Chondrocyte (in vitro differentiated cells): Measurements from ENCODE around the gene CPT1B. TPM values are rescaled to one million over a fixed set of nuclear protein-coding genes. Genes with fewer than 3 reads are reported as not detected.

Source experiments
- DNase-seq: peaks from one replicate; pipeline ENCODE4 v3.0.0; 2021; ENCODE audit warnings: mixed read lengths, low spot score
- H3K27ac Mint-ChIP-seq: one replicate; pipeline ENCODE4 v1.8.0; 2021; ENCODE audit warnings: mild to moderate bottlenecking, moderate library complexity, mixed read lengths; ENCODE audit not compliant: unreplicated experiment
- H3K27me3 Mint-ChIP-seq: 2 replicates; pipeline ENCODE4 v1.8.0; 2021; ENCODE audit warnings: low read depth, mixed read lengths
- H3K36me3 Mint-ChIP-seq: 2 replicates; pipeline ENCODE4 v1.8.0; 2021; ENCODE audit warnings: low read depth, mixed read lengths
- H3K4me1 Mint-ChIP-seq: 2 replicates; pipeline ENCODE4 v1.8.0; 2021; ENCODE audit warnings: low read depth, mild to moderate bottlenecking, mixed read lengths
- H3K4me3 Mint-ChIP-seq: one replicate; pipeline ENCODE4 v1.8.0; 2021; ENCODE audit warnings: mild to moderate bottlenecking, moderate library complexity, mixed read lengths; ENCODE audit not compliant: unreplicated experiment
- H3K9me3 Mint-ChIP-seq: 2 replicates; pipeline ENCODE4 v1.8.0; 2021; ENCODE audit warnings: low read depth, mixed read lengths
- total RNA-seq: library from RNA; stranded (reverse); gene quantifications from 3 replicates; pipeline ENCODE4 v1.2.1, GENCODE V29; 2021
- TF ChIP-seq, protein P1 (sequence below): fragments of 200-600 bp; sonication (generic); IDR thresholded peaks from 2 replicates; pipeline ENCODE4 v1.5.0; 2021; ENCODE audit warnings: antibody characterized with exemption, mild to moderate bottlenecking, moderate library complexity

CPT1B gene
- total RNA-seq, 1 donor from 2014 or later = 33.9 TPM

DNA sequence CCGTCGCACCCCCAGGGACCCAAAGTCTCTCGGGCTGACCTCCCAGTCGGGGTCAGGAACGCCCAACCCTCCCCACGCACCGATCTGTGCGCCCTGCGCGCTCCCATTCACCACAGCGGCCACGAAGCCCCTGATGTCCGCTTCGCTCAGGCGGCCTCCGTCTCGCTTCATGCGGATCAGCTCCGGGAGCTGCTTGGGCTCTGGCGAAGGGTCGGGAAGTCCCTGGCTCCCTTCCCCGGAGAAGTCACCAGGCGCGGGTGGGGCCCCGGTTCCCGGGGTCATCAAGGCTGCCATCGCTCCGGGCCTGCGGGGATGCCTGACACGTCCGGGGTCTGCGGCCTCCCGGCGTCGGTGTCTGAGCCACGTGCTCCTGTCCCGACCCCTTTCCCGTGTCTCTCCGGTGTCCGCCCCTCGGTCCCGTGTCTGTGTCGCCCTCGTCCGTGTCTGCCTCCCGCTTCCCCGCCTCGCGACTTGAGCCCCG is 48.8 kb downstream of the CPT1B start:
- Mint-ChIP-seq H3K4me1 (peaks cover 50% of the 10 kb centered on the region), H3K9me3 (no peaks in the 10 kb centered on the region), H3K27me3 (no peaks in the 10 kb centered on the region), H3K27ac (no peak overlapping the region), H3K36me3 (peaks cover 2% of the 10 kb centered on the region), H3K4me3 (peak overlapping the region; percentile 61)
- DNase-seq = peak; percentile 94
- TF ChIP-seq, protein P1, sequence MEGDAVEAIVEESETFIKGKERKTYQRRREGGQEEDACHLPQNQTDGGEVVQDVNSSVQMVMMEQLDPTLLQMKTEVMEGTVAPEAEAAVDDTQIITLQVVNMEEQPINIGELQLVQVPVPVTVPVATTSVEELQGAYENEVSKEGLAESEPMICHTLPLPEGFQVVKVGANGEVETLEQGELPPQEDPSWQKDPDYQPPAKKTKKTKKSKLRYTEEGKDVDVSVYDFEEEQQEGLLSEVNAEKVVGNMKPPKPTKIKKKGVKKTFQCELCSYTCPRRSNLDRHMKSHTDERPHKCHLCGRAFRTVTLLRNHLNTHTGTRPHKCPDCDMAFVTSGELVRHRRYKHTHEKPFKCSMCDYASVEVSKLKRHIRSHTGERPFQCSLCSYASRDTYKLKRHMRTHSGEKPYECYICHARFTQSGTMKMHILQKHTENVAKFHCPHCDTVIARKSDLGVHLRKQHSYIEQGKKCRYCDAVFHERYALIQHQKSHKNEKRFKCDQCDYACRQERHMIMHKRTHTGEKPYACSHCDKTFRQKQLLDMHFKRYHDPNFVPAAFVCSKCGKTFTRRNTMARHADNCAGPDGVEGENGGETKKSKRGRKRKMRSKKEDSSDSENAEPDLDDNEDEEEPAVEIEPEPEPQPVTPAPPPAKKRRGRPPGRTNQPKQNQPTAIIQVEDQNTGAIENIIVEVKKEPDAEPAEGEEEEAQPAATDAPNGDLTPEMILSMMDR = no peak

DNA sequence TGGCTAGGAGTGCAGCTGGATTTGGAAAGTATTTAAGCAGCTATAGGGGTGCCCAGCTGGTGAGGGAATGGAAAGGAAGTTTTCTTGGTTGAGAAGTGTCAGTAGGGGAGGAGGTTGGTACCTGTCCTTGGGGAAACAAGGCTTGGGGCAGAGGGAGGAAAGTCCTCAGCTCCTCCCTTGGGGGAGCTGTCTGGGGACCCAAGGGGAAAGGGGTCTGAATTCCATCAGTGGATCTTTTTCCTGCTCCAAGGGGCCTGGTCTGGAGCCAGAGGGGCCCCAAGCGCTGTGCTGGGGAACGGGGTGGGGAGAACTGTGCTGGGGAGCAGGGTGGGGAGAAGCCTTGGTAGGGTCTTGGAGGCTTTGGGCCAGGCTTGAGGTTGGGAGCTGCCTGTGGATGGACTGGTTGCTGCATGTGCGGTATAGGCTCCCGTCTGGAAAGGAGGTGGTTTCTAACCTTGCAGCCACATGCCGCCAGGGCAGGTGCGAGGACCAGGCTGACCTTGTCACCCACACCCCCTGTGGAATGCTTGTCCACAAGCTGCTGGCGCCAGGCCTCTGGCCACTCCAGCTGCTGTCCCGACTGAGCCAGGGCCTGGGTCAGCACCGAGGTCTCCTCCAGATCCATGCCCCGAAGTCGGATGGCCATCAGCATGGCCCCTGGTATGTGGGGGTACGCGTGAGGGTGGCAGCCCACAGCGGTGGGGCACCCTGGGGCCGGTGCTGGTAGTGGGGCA is 49.4 kb downstream of the CPT1B start:
- Mint-ChIP-seq H3K9me3 (no peaks in the 10 kb centered on the region), H3K4me1 (peaks cover 49% of the 10 kb centered on the region), H3K27me3 (no peaks in the 10 kb centered on the region), H3K4me3 (peak overlapping the region; percentile 49), H3K27ac (peak overlapping the region; percentile 27), H3K36me3 (peaks cover 3% of the 10 kb centered on the region)
- TF ChIP-seq, protein P1 = no peak
- no peak for DNase-seq

DNA sequence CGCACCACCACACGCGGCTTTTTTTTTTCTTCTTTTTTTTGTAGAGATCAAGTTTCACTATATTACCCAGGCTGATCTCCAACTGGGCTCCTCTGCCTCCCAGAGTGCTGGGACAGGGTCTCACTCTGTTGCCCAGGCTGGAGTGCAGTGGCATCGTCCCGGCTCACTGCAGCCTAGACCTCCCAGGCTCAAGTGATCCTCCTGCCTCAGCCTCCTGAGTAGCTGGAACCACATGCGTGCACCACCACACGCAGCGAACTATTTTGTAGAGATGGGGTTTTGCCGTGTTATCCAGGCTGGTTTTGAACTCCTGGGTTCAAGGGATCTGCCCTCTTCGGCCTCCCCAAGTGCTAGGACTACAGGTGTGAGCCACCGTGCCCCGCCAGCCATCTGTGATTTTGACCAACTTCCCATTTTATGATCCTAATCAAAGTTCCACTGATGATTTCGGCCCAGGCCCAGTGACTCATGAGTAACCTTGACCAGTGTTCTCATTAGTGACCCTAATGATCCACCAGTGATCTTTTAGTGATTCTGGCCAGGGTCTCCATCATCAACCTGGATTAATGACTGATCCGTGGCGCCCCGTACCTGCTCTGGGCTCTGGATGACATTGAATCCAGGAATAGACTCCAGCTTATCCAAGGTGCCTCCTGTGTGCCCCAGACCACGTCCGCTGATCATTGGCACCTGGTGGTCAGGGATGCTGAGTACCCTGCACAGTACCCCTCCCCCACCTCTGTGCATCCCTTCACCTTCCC is 50.1 kb downstream of the CPT1B start:
- H3K4me3 Mint-ChIP-seq = peak overlapping the region; percentile 70
- DNase-seq = no peak
- no peaks in the 10 kb centered on the region for H3K27me3 Mint-ChIP-seq
- no peaks in the 10 kb centered on the region for H3K9me3 Mint-ChIP-seq
- H3K36me3 Mint-ChIP-seq = peaks cover 3% of the 10 kb centered on the region
- TF ChIP-seq, protein P1 = no peak
- H3K27ac Mint-ChIP-seq = peak overlapping the region; percentile 92
- peaks cover 49% of the 10 kb centered on the region for H3K4me1 Mint-ChIP-seq

DNA sequence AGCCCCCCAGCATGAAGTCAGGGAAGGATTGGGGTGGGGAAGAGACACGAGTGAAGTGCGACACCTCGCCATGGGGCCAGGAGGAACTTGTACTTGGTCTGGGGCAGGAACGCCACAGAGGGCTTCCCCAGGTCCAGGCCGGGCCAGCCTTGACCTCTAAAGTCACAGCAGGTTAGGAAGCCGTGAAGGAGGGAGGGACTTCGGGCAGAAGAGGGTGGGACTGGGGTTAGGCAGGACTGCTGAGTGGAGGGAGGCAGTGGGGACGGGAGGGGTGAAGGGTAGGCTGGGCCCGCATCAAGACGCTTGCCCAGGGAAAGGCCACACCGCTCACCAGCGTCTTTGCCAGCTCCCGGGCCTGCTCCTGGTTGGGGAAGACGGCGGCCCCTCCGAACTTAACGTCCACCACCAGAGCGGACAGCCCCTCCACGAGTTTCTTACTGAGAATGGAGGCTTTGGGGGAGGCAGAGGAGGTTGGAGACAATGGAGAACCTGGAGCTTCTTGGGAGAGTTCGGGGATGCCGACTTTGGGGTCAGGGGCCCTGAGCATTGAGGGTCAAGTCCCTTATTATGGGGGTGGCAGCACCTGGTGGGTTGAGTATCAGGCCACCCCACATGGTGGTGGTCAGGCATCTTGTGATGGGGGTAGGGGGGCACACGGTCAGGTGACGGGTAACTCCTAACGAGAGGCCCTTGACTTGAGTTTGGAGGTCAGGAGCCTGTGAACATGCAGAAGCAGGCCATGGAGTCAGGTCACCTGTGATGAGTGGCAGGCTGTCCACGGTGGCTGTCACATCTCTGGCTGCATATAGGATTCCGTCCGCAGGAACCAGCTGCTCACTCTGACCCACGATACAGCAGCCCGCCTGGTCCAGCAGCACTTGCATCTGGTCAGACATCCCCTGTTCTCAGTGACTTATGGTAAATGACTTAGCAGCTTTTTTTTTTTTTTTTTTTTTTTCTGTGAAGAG is 51.1 kb downstream of the CPT1B start:
- Mint-ChIP-seq H3K27ac (peak overlapping the region; percentile 92), H3K4me3 (peak overlapping the region; percentile 70), H3K27me3 (no peaks in the 10 kb centered on the region), H3K4me1 (peaks cover 49% of the 10 kb centered on the region), H3K9me3 (no peaks in the 10 kb centered on the region), H3K36me3 (peaks cover 3% of the 10 kb centered on the region)
- TF ChIP-seq, protein P1 = no peak
- peak; percentile 95 for DNase-seq
